K562 (cell line): ENCODE results near the gene LGALS9C.
"Not testable (repeated sequence)": the region's sequence is repeated elsewhere in the genome, so short reads cannot be mapped to it uniquely, and the experiment has no call there.

Source experiments
- ATF2 ChIP-seq: sonication (generic); formaldehyde crosslinking; IDR thresholded peaks from 2 replicates; pipeline ENCODE4 v1.8.1; 2022; ENCODE audit warnings: missing genetic modification reagents
- CBX8 ChIP-seq: fragments of 200-600 bp; sonication (generic); IDR thresholded peaks from 2 replicates; pipeline ENCODE4 v1.6.1; 2012; ENCODE audit warnings: borderline replicate concordance, mixed run types, low read depth, mild to moderate bottlenecking, moderate library complexity, mixed read lengths, low read length, control low read depth, inconsistent platforms; ENCODE audit not compliant: poor library complexity, severe bottlenecking; ENCODE audit errors: extremely low read depth
- CEBPB ChIP-seq: fragments of 450-650 bp; IDR thresholded peaks from 2 replicates; pipeline ENCODE4 v1.6.1; 2016; ENCODE audit warnings: missing genetic modification characterization, missing compliant biosample characterization
- GATAD2B ChIP-seq: fragments of 450-650 bp; IDR thresholded peaks from 2 replicates; pipeline ENCODE4 v1.6.1; 2017; ENCODE audit warnings: mild to moderate bottlenecking, borderline replicate concordance
- HCFC1 ChIP-seq: IDR thresholded peaks from 2 replicates; pipeline ENCODE4 v1.6.1; 2012; ENCODE audit warnings: low read depth, low read length, improper control_type of control experiment
- HIVEP1 ChIP-seq: fragments of 250-450 bp; sonication (Bioruptor Pico); IDR thresholded peaks from 2 replicates; pipeline ENCODE4 v1.4.0; 2020; ENCODE audit warnings: mild to moderate bottlenecking
- MAX ChIP-seq: sonication (generic); formaldehyde crosslinking; IDR thresholded peaks from 2 replicates; pipeline ENCODE4 v1.9.0; 2022; ENCODE audit warnings: mild to moderate bottlenecking, missing genetic modification reagents
- POU5F1 ChIP-seq: fragments of 150-350 bp; IDR thresholded peaks from 2 replicates; pipeline ENCODE4 v1.6.1; 2014; ENCODE audit warnings: borderline replicate concordance, low read length, low read depth, mild to moderate bottlenecking; ENCODE audit not compliant: partially characterized antibody
- RBM25 ChIP-seq: fragments of 200-400 bp; formaldehyde crosslinking; IDR thresholded peaks from 2 replicates; pipeline ENCODE4 v1.6.1; 2018; ENCODE audit warnings: low read length, low read depth, moderate library complexity; ENCODE audit not compliant: severe bottlenecking
- SIN3A ChIP-seq, 2 experiments: fragments of 150-350 bp in 1 of 2; IDR thresholded peaks; 2 replicates each; pipeline ENCODE4 v1.6.1; 2011 to 2016; ENCODE audit warnings: borderline replicate concordance in 2 of 2, low read depth in 2 of 2, low read length in 2 of 2, mild to moderate bottlenecking in 2 of 2, moderate library complexity in 2 of 2; ENCODE audit not compliant: control insufficient read depth in 1 of 2
- TF ChIP-seq, protein P1 (sequence below), 3 experiments: IDR thresholded peaks in 2 of 3; conservative IDR thresholded peaks in 1 of 3; 2 replicates each; pipeline ENCODE4 v1.5.1; 2011 to 2012; ENCODE audit warnings: low read length in 3 of 3, mild to moderate bottlenecking in 3 of 3, control low read depth in 2 of 3, improper control_type of control experiment in 1 of 3, inconsistent platforms in 1 of 3, low read depth in 1 of 3, mixed read lengths in 1 of 3, moderate library complexity in 1 of 3; ENCODE audit not compliant: insufficient read depth in 2 of 3
- TF ChIP-seq, protein P2 (sequence below), 2 experiments: fragments of 450-650 bp in 1 of 2; sonication (generic) in 1 of 2; formaldehyde crosslinking in 1 of 2; IDR thresholded peaks; 2 replicates each; pipeline versions ENCODE4 v1.7.1 to v1.9.0; 2016 to 2022; ENCODE audit warnings: inconsistent platforms in 1 of 2, mild to moderate bottlenecking in 1 of 2, missing genetic modification reagents in 1 of 2

GRCh38 chr17:18490016-18490415, 13.4 kb downstream of the LGALS9C start:
- TF ChIP-seq, protein P1, sequence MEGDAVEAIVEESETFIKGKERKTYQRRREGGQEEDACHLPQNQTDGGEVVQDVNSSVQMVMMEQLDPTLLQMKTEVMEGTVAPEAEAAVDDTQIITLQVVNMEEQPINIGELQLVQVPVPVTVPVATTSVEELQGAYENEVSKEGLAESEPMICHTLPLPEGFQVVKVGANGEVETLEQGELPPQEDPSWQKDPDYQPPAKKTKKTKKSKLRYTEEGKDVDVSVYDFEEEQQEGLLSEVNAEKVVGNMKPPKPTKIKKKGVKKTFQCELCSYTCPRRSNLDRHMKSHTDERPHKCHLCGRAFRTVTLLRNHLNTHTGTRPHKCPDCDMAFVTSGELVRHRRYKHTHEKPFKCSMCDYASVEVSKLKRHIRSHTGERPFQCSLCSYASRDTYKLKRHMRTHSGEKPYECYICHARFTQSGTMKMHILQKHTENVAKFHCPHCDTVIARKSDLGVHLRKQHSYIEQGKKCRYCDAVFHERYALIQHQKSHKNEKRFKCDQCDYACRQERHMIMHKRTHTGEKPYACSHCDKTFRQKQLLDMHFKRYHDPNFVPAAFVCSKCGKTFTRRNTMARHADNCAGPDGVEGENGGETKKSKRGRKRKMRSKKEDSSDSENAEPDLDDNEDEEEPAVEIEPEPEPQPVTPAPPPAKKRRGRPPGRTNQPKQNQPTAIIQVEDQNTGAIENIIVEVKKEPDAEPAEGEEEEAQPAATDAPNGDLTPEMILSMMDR (IDR thresholded peaks at IDR 0.05 in 2 of 3, conservative IDR thresholded peaks at IDR 0.05 in 1 of 3; ENCODE audit: insufficient read depth in 2 of 3, low read depth in 1 of 3, low read length in 3 of 3) = not testable (repeated sequence)
- TF ChIP-seq HIVEP1 (CRISPR knock-in tag); HCFC1; CBX8; GATAD2B; MAX (CRISPR knock-in tag); ATF2; POU5F1; SIN3A (IDR thresholded peaks at IDR 0.05; ENCODE audit: borderline replicate concordance in 2 of 2, control insufficient read depth in 1 of 2, low read depth in 2 of 2, low read length in 2 of 2); CEBPB (tag); RBM25: not testable (repeated sequence)
- TF ChIP-seq, protein P2, sequence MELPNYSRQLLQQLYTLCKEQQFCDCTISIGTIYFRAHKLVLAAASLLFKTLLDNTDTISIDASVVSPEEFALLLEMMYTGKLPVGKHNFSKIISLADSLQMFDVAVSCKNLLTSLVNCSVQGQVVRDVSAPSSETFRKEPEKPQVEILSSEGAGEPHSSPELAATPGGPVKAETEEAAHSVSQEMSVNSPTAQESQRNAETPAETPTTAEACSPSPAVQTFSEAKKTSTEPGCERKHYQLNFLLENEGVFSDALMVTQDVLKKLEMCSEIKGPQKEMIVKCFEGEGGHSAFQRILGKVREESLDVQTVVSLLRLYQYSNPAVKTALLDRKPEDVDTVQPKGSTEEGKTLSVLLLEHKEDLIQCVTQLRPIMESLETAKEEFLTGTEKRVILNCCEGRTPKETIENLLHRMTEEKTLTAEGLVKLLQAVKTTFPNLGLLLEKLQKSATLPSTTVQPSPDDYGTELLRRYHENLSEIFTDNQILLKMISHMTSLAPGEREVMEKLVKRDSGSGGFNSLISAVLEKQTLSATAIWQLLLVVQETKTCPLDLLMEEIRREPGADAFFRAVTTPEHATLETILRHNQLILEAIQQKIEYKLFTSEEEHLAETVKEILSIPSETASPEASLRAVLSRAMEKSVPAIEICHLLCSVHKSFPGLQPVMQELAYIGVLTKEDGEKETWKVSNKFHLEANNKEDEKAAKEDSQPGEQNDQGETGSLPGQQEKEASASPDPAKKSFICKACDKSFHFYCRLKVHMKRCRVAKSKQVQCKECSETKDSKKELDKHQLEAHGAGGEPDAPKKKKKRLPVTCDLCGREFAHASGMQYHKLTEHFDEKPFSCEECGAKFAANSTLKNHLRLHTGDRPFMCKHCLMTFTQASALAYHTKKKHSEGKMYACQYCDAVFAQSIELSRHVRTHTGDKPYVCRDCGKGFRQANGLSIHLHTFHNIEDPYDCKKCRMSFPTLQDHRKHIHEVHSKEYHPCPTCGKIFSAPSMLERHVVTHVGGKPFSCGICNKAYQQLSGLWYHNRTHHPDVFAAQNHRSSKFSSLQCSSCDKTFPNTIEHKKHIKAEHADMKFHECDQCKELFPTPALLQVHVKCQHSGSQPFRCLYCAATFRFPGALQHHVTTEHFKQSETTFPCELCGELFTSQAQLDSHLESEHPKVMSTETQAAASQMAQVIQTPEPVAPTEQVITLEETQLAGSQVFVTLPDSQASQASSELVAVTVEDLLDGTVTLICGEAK (IDR thresholded peaks at IDR 0.05) = not testable (repeated sequence)
- TF ChIP-seq, protein P2 (CRISPR knock-in tag; IDR thresholded peaks at IDR 0.05) = not testable (repeated sequence)
